H1 (cell line): ENCODE results near the gene SESN1. TPM values are rescaled to one million over a fixed set of nuclear protein-coding genes. Genes with fewer than 3 reads are reported as not detected.

Experiments used
- CTCF ChIA-PET: fragments of 300-600 bp; sonication (Branson Sonifier 250); formaldehyde crosslinking; loops from one replicate; lab custom pipeline; 2021; ENCODE audit not compliant: partially characterized antibody; lab: Charles Lee
- POLR2A ChIA-PET: fragments of 300-600 bp; sonication (Branson Sonifier 250); formaldehyde crosslinking; loops from one replicate; lab custom pipeline; 2021; ENCODE audit warnings: inconsistent platforms; ENCODE audit not compliant: partially characterized antibody; lab: Charles Lee
- DNase-seq, 2 experiments: peaks; one replicate each; pipeline versions ENCODE4 v3.0.0 to v3.0.0-alpha.2; 2010 to 2022; ENCODE audit warnings: low spot score in 2 of 2, low read depth in 1 of 2, mixed read lengths in 1 of 2
- FAIRE-seq: peaks from 2 replicates; lab custom pipeline; 2011; peaks lifted over from hg19 to GRCh38; lab: Jason Lieb, UNC
- H2AFZ ChIP-seq: 2 replicates; pipeline ENCODE4 v1.8.1; 2012; ENCODE audit warnings: low read length, inconsistent platforms
- H2AK5ac ChIP-seq: 2 replicates; pipeline ENCODE4 v1.6.1; 2013; ENCODE audit warnings: low read depth, low read length
- H2BK120ac ChIP-seq: replicated peaks from 2 replicates; pipeline ENCODE3; 2013; ENCODE audit warnings: low read depth, low read length, inconsistent platforms
- H2BK12ac ChIP-seq: 2 replicates; pipeline ENCODE4 v1.6.1; 2013; ENCODE audit warnings: low read depth, low read length
- H2BK15ac ChIP-seq: 2 replicates; pipeline ENCODE4 v1.6.1; 2013; ENCODE audit warnings: low read length
- H2BK20ac ChIP-seq: 2 replicates; pipeline ENCODE4 v1.6.1; 2013; ENCODE audit warnings: low read length
- H2BK5ac ChIP-seq: 2 replicates; pipeline ENCODE4 v1.6.1; 2013; ENCODE audit warnings: low read depth, low read length
- H3K14ac ChIP-seq: 2 replicates; pipeline ENCODE4 v1.6.1; 2013; ENCODE audit warnings: inconsistent platforms; ENCODE audit not compliant: insufficient read length
- H3K18ac ChIP-seq: 2 replicates; pipeline ENCODE4 v1.6.1; 2013; ENCODE audit warnings: low read length; ENCODE audit errors: extremely low read depth
- H3K23ac ChIP-seq: 2 replicates; pipeline ENCODE4 v1.6.1; 2013; ENCODE audit warnings: inconsistent platforms; ENCODE audit not compliant: insufficient read length
- H3K23me2 ChIP-seq: 2 replicates; pipeline ENCODE4 v1.6.1; 2013; ENCODE audit warnings: low read depth, low read length
- H3K27ac ChIP-seq: 2 replicates; pipeline ENCODE4 v1.6.1; 2011; ENCODE audit warnings: low read depth, low read length, inconsistent platforms
- H3K27me3 ChIP-seq, 4 experiments: replicated peaks in 1 of 4; 1 replicate in 1 of 4; 2 replicates in 3 of 4; pipeline versions ENCODE4 v1.6.1 to v1.8.1; 2011 to 2013; ENCODE audit warnings: low read length in 3 of 4, mild to moderate bottlenecking in 3 of 4, inconsistent platforms in 2 of 4, mixed read lengths in 2 of 4, moderate library complexity in 1 of 4; ENCODE audit not compliant: control insufficient read depth in 3 of 4, insufficient read depth in 3 of 4; ENCODE audit errors: extremely low read depth in 1 of 4
- H3K36me3 ChIP-seq, 4 experiments: 2 replicates each; pipeline versions ENCODE4 v1.6.1 to v1.8.1; 2011 to 2013; ENCODE audit warnings: mild to moderate bottlenecking in 4 of 4, low read length in 3 of 4, moderate library complexity in 2 of 4, control low read depth in 1 of 4, inconsistent platforms in 1 of 4; ENCODE audit not compliant: insufficient read depth in 4 of 4, control insufficient read depth in 2 of 4
- H3K4ac ChIP-seq: replicated peaks from 2 replicates; pipeline ENCODE3; 2013; ENCODE audit warnings: low read length, low read depth, mixed read lengths, inconsistent platforms; ENCODE audit not compliant: insufficient read length
- H3K4me1 ChIP-seq, 4 experiments: replicated peaks in 1 of 4; 1 replicate in 1 of 4; 2 replicates in 3 of 4; pipeline versions ENCODE4 v1.6.1 to v1.8.1; 2011 to 2013; ENCODE audit warnings: low read length in 3 of 4, inconsistent platforms in 2 of 4, mixed read lengths in 1 of 4; ENCODE audit not compliant: insufficient read depth in 4 of 4, control insufficient read depth in 3 of 4
- H3K4me2 ChIP-seq, 2 experiments: 2 replicates each; pipeline versions ENCODE4 v1.6.1 to v1.8.1; 2011 to 2013; ENCODE audit warnings: low read depth in 2 of 2, low read length in 2 of 2, control low read depth in 1 of 2, inconsistent platforms in 1 of 2, mild to moderate bottlenecking in 1 of 2; ENCODE audit not compliant: insufficient read depth in 1 of 2
- H3K4me3 ChIP-seq, 4 experiments: fragments of 200-600, 300-600 bp in 1 of 4; sonication (generic), shearing (Covaris generic), sonication (Bioruptor Twin) in 1 of 4; 2 replicates each; pipeline versions ENCODE4 v1.5.1 to v1.8.1; 2011 to 2016; ENCODE audit warnings: low read length in 4 of 4, low read depth in 3 of 4, control low read depth in 2 of 4, inconsistent platforms in 2 of 4, mild to moderate bottlenecking in 2 of 4, mixed read lengths in 1 of 4, moderate library complexity in 1 of 4; ENCODE audit not compliant: insufficient read depth in 2 of 4; ENCODE audit errors: extremely low read depth in 1 of 4
- H3K56ac ChIP-seq: replicated peaks from 2 replicates; pipeline ENCODE3; 2013; ENCODE audit warnings: low read depth, mild to moderate bottlenecking, mixed read lengths, low read length, inconsistent platforms; ENCODE audit not compliant: insufficient read length
- H3K79me1 ChIP-seq: 2 replicates; pipeline ENCODE4 v1.6.1; 2013; ENCODE audit warnings: low read depth, low read length, control low read depth
- H3K79me2 ChIP-seq, 2 experiments: 2 replicates each; pipeline versions ENCODE4 v1.6.1 to v1.8.1; 2012 to 2013; ENCODE audit warnings: low read length in 2 of 2, mild to moderate bottlenecking in 2 of 2, inconsistent platforms in 1 of 2; ENCODE audit not compliant: insufficient read depth in 2 of 2, control insufficient read depth in 1 of 2
- H3K9ac ChIP-seq, 4 experiments: replicated peaks in 1 of 4; 1 replicate in 1 of 4; 2 replicates in 3 of 4; pipeline versions ENCODE4 v1.6.1 to v1.8.1; 2011 to 2013; ENCODE audit warnings: low read depth in 3 of 4, low read length in 3 of 4, control low read depth in 2 of 4, mild to moderate bottlenecking in 2 of 4, moderate library complexity in 2 of 4, inconsistent platforms in 1 of 4; ENCODE audit errors: extremely low read depth in 1 of 4
- H3K9me3 ChIP-seq, 2 experiments: 2 replicates each; pipeline versions ENCODE4 v1.6.1 to v1.8.1; 2012 to 2013; ENCODE audit warnings: mild to moderate bottlenecking in 2 of 2, moderate library complexity in 2 of 2, control low read depth in 1 of 2, inconsistent platforms in 1 of 2, low read depth in 1 of 2, low read length in 1 of 2, mixed read lengths in 1 of 2; ENCODE audit not compliant: insufficient read depth in 2 of 2
- H4K20me1 ChIP-seq, 2 experiments: replicated peaks in 1 of 2; 2 replicates each; pipeline versions ENCODE3 to v1.8.1; 2011 to 2013; ENCODE audit warnings: inconsistent platforms in 2 of 2, low read length in 2 of 2, mild to moderate bottlenecking in 1 of 2; ENCODE audit not compliant: insufficient read depth in 2 of 2, control insufficient read depth in 1 of 2
- H4K5ac ChIP-seq: 2 replicates; pipeline ENCODE4 v1.6.1; 2013; ENCODE audit warnings: low read length, low read depth, mixed read lengths, inconsistent platforms; ENCODE audit not compliant: insufficient read length
- H4K8ac ChIP-seq: 2 replicates; pipeline ENCODE4 v1.8.0; 2013; ENCODE audit warnings: mild to moderate bottlenecking, moderate library complexity, low read length, inconsistent platforms; ENCODE audit not compliant: insufficient read depth; ENCODE audit errors: extremely low read depth
- H4K91ac ChIP-seq: replicated peaks from 2 replicates; pipeline ENCODE3; 2013; ENCODE audit warnings: low read length, mixed read lengths, inconsistent platforms; ENCODE audit not compliant: insufficient read length
- EGR1 ChIP-seq: IDR thresholded peaks from 2 replicates; pipeline ENCODE4 v1.6.1; 2011; ENCODE audit warnings: low read depth, low read length, borderline replicate concordance
- HDAC6 ChIP-seq: IDR thresholded peaks from one replicate; pipeline ENCODE4 v1.7.1; 2012; ENCODE audit warnings: low read depth, mild to moderate bottlenecking, inconsistent platforms, low read length, moderate library complexity
- KDM4A ChIP-seq: IDR thresholded peaks from one replicate; pipeline ENCODE4 v1.7.1; 2012; ENCODE audit warnings: low read depth, mild to moderate bottlenecking, moderate library complexity, low read length, inconsistent platforms; ENCODE audit not compliant: severe bottlenecking
- MAFK ChIP-seq: IDR thresholded peaks from 2 replicates; pipeline ENCODE4 v1.6.1; 2012; ENCODE audit warnings: low read depth, mild to moderate bottlenecking, improper control_type of control experiment, low read length
- NANOG ChIP-seq: IDR thresholded peaks from 2 replicates; pipeline ENCODE4 v1.6.1; 2011; ENCODE audit warnings: low read length, low read depth, mild to moderate bottlenecking, inconsistent platforms; ENCODE audit not compliant: insufficient read depth, poor library complexity, severe bottlenecking
- RBBP5 ChIP-seq: IDR thresholded peaks from 2 replicates; pipeline ENCODE4 v1.7.1; 2012; ENCODE audit warnings: low read depth, mild to moderate bottlenecking, inconsistent platforms, low read length, moderate library complexity, borderline replicate concordance
- RFX5 ChIP-seq: IDR thresholded peaks from 2 replicates; pipeline ENCODE4 v1.6.1; 2011; ENCODE audit warnings: low read depth, low read length, improper control_type of control experiment, borderline replicate concordance
- SAP30 ChIP-seq: fragments of 300-600 bp; sonication (generic); IDR thresholded peaks from 2 replicates; pipeline ENCODE4 v1.7.1; 2012; ENCODE audit warnings: low read length, moderate library complexity, mild to moderate bottlenecking, inconsistent platforms; ENCODE audit not compliant: insufficient read depth, insufficient replicate concordance
- SIN3A ChIP-seq, 2 experiments: IDR thresholded peaks in 1 of 2; conservative IDR thresholded peaks in 1 of 2; 2 replicates each; pipeline ENCODE4 v1.6.1; 2011 to 2012; ENCODE audit warnings: low read length in 2 of 2, improper control_type of control experiment in 1 of 2, low read depth in 1 of 2, mild to moderate bottlenecking in 1 of 2
- SUZ12 ChIP-seq: fragments of 200-600 bp; sonication (generic); IDR thresholded peaks from 2 replicates; pipeline ENCODE4 v1.6.1; 2012; ENCODE audit warnings: mild to moderate bottlenecking, inconsistent platforms, low read length, moderate library complexity, mixed read lengths
- YY1 ChIP-seq: IDR thresholded peaks from 2 replicates; pipeline ENCODE4 v1.6.1; 2011; ENCODE audit warnings: low read depth, mild to moderate bottlenecking, low read length
- WGBS, 2 experiments: shearing (Covaris generic) in 1 of 2; methylation state at CpG; one replicate each; pipeline versions ENCODE4 v1.1.6 to v1.1.7; 2013 to 2015; ENCODE audit warnings: low lambda C conversion rate in 2 of 2, mixed read lengths in 2 of 2, inconsistent platforms in 1 of 2, low coverage in 1 of 2, missing lambda C conversion rate in 1 of 2; ENCODE audit not compliant: insufficient replicate concordance in 2 of 2, insufficient coverage in 1 of 2, insufficient read length in 1 of 2; ENCODE audit errors: extremely low coverage in 1 of 2, missing lambda C conversion rate in 1 of 2; 5-methylcytosine and 5-hydroxymethylcytosine counted together
- polyA plus RNA-seq, 7 experiments: library from polyadenylated mRNA; depleted of rRNA in 3 of 7; stranded (reverse) in 5 of 7; unstranded in 2 of 7; fragments of >200 nt in 5 of 7; fragments of 200-250 nt in 2 of 7; gene quantifications; 1 replicate in 5 of 7; 2 replicates in 1 of 7; 4 replicates in 1 of 7; pipeline versions ENCODE4 v1.2.1 to v1.2.3, GENCODE V29; 2011 to 2013; ENCODE audit warnings: missing spikeins in 2 of 7, mixed read lengths in 2 of 7
- total RNA-seq: library from RNA; stranded (reverse); fragmentation: NEBNext Ultra II Directional; extraction: Animal tissue kit (Norgen Biotek cat#: 25700); gene quantifications from 2 replicates; pipeline ENCODE4 v1.2.1, GENCODE V29; 2021

SESN1 gene
- total and polyA plus RNA-seq, 2 of the 8 experiments (the other 6 are each of a cell fraction or from before 2014, with no cell fraction given), result 12.8 to 15.6 TPM

GRCh38 chr6:109059153-109059552, 35.5 kb downstream of the SESN1 start:
- WGBS, 2 experiments, result 86% methylated on average over 3 of the region's 3 CpGs; no CpG with 5 or more reads in 1 of the 2 experiments
- Histone ChIP-seq H3K14ac (no peak overlapping the region), H2BK120ac (no peak overlapping the region), H3K4me3 (no peak overlapping the region), H4K5ac (no peak overlapping the region), H3K36me3 (no peaks in the 10 kb centered on the region; a peak in 1 of 8 replicates), H2AFZ (no peak overlapping the region), H3K79me2 (no peaks in the 10 kb centered on the region), H3K9me3 (no peaks in the 10 kb centered on the region), H4K20me1 (no peaks in the 10 kb centered on the region), H2AK5ac (no peak overlapping the region), H3K4me2 (no peak overlapping the region), H2BK20ac (no peak overlapping the region), H2BK5ac (no peak overlapping the region), H3K9ac (no peak overlapping the region), H3K27ac (no peak overlapping the region), H3K23me2 (no peaks in the 10 kb centered on the region), H3K4ac (no peak overlapping the region), H3K23ac (no peak overlapping the region), H3K18ac (no peak overlapping the region), H2BK12ac (no peak overlapping the region), H3K56ac (no peak overlapping the region), H4K91ac (no peak overlapping the region), H2BK15ac (no peak overlapping the region), H3K79me1 (no peaks in the 10 kb centered on the region), H3K4me1 (peaks cover 0 to 3% (median 0%) of the 10 kb centered on the region in 4 experiments; a peak in 1 of 7 replicates), H4K8ac (no peak overlapping the region), H3K27me3 (no peaks in the 10 kb centered on the region)
- DNase-seq, result no peak
- POLR2A ChIA-PET, result no interaction called here
- TF ChIP-seq NANOG, result no peak
- no peak for TF ChIP-seq SIN3A (conservative IDR thresholded peaks at IDR 0.05 in 1 of 2, IDR thresholded peaks at IDR 0.05 in 1 of 2; ENCODE audit: low read depth in 1 of 2, low read length in 2 of 2)
- TF ChIP-seq RBBP5, result no peak
- no peak for TF ChIP-seq SAP30
- TF ChIP-seq MAFK, result no peak
- TF ChIP-seq RFX5, result no peak
- TF ChIP-seq KDM4A, result no peak
- no peak for TF ChIP-seq EGR1
- no peak for TF ChIP-seq HDAC6
- TF ChIP-seq YY1, result no peak
- TF ChIP-seq SUZ12, result no peak
- FAIRE-seq, result no peak
- CTCF ChIA-PET, result no interaction called here
